ENCODE data around the gene CYTH1.

DNA sequence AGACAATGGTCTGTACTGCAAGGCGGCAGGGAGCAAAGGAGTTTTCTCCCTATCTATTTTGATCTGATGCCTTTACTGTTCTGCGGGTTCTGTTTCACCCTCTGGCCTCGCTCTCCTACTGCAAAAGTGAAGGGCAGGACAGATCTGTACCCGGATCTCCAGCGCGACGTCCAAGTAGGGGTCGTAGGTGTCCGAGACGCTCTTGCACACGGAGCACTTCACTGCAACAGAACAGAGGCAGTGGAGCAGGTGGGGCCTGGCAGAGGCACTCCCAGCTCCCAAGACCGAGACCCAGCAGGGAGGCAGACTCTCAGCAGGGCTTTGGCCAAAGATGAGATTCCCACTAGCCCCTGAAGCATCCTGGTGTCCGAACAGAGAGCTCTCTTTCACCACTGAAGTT, 38.8 kb upstream of the CYTH1 start:
- TF ChIP-seq, protein P1, sequence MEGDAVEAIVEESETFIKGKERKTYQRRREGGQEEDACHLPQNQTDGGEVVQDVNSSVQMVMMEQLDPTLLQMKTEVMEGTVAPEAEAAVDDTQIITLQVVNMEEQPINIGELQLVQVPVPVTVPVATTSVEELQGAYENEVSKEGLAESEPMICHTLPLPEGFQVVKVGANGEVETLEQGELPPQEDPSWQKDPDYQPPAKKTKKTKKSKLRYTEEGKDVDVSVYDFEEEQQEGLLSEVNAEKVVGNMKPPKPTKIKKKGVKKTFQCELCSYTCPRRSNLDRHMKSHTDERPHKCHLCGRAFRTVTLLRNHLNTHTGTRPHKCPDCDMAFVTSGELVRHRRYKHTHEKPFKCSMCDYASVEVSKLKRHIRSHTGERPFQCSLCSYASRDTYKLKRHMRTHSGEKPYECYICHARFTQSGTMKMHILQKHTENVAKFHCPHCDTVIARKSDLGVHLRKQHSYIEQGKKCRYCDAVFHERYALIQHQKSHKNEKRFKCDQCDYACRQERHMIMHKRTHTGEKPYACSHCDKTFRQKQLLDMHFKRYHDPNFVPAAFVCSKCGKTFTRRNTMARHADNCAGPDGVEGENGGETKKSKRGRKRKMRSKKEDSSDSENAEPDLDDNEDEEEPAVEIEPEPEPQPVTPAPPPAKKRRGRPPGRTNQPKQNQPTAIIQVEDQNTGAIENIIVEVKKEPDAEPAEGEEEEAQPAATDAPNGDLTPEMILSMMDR (IDR thresholded peaks at IDR 0.05), result no peak
- TF ChIP-seq POLR2AphosphoS5 (IDR thresholded peaks at IDR 0.05) (no peak), POLR2A (IDR thresholded peaks at IDR 0.05) (no peak)

All from upper lobe of left lung (tissue), 4 donors.